ENCODE results near the gene GLI1. TPM values are rescaled to one million over a fixed set of nuclear protein-coding genes. Genes with fewer than 3 reads are reported as not detected.

GLI1 gene
- total RNA-seq, 1 donor from 2014 or later: 0.77 TPM

DNA sequence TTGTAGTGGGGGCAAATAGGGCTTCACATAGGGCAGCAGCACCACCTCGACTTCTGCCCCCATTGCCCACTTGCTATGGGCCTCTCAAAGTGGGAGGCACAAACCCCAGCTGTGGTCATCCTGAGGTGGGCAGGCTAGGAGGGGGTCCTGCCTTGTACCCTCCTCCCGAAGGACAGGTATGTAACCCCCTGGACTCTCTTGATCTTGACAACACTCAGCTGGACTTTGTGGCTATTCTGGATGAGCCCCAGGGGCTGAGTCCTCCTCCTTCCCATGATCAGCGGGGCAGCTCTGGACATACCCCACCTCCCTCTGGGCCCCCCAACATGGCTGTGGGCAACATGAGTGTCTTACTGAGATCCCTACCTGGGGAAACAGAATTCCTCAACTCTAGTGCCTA lies 12.1 kb downstream of the GLI1 start:
- DNase-seq (ENCODE audit: low spot score): no peak
- Mint-ChIP-seq H3K4me3 (ENCODE audit: unreplicated experiment) (no peak overlapping the region), H3K9me3 (ENCODE audit: unreplicated experiment) (no peaks in the 10 kb centered on the region), H3K4me1 (ENCODE audit: unreplicated experiment) (peaks cover 27% of the 10 kb centered on the region), H3K36me3 (ENCODE audit: low read depth, unreplicated experiment) (peaks cover 39% of the 10 kb centered on the region), H3K27ac (ENCODE audit: unreplicated experiment) (no peak overlapping the region), H3K27me3 (ENCODE audit: unreplicated experiment) (peaks cover 16% of the 10 kb centered on the region)
- TF ChIP-seq, protein P1, sequence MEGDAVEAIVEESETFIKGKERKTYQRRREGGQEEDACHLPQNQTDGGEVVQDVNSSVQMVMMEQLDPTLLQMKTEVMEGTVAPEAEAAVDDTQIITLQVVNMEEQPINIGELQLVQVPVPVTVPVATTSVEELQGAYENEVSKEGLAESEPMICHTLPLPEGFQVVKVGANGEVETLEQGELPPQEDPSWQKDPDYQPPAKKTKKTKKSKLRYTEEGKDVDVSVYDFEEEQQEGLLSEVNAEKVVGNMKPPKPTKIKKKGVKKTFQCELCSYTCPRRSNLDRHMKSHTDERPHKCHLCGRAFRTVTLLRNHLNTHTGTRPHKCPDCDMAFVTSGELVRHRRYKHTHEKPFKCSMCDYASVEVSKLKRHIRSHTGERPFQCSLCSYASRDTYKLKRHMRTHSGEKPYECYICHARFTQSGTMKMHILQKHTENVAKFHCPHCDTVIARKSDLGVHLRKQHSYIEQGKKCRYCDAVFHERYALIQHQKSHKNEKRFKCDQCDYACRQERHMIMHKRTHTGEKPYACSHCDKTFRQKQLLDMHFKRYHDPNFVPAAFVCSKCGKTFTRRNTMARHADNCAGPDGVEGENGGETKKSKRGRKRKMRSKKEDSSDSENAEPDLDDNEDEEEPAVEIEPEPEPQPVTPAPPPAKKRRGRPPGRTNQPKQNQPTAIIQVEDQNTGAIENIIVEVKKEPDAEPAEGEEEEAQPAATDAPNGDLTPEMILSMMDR (IDR thresholded peaks at IDR 0.05; ENCODE audit: unreplicated experiment): no peak

DNA sequence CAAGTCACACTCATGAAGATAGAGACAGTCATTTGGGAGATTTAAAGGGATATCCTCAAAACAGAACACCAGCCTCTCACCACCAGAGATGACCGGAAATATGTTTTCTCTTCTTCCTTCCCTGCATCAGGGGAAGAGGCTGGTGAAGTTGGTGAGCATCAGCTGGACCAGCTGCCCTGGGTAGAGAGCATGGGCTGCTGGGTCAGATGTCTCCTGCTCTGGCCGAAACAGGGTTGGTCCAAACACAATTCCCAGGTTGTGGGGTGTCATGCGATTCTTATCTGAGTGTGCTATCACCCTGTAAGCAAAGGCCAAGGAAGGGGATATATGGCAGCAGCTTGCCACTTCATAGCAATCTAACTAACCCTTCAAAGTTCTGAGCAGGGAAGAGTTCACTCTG lies 12.8 kb downstream of the GLI1 start:
- no peak for DNase-seq (ENCODE audit: low spot score)
- Mint-ChIP-seq H3K27ac (ENCODE audit: unreplicated experiment) (no peak overlapping the region), H3K27me3 (ENCODE audit: unreplicated experiment) (peaks cover 20% of the 10 kb centered on the region), H3K4me3 (ENCODE audit: unreplicated experiment) (no peak overlapping the region), H3K4me1 (ENCODE audit: unreplicated experiment) (peaks cover 29% of the 10 kb centered on the region), H3K9me3 (ENCODE audit: unreplicated experiment) (no peaks in the 10 kb centered on the region), H3K36me3 (ENCODE audit: low read depth, unreplicated experiment) (peaks cover 36% of the 10 kb centered on the region)
- TF ChIP-seq, protein P1 (IDR thresholded peaks at IDR 0.05; ENCODE audit: unreplicated experiment): no peak

DNA sequence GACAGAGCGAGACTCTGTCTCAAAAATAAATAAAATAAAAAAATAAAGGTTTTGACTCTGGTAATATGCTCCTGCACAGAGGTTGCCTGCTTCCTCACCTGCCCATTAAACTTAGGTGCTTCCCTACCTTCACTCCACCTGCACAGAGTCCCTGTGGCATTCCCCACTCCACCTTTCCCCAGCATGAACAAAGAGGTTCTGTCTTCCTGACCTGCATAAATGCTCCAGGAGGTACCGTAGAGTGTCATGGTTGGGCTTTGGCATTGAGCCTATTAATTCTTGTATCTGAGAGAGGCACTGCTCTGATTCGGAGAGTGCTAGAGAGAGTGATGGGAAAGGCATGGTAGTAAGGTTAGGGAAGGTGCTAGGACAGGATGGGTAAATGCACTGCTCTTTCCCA lies 13.8 kb downstream of the GLI1 start:
- H3K27me3 Mint-ChIP-seq (ENCODE audit: unreplicated experiment): peaks cover 21% of the 10 kb centered on the region
- H3K4me1 Mint-ChIP-seq (ENCODE audit: unreplicated experiment): peaks cover 31% of the 10 kb centered on the region
- no peaks in the 10 kb centered on the region for H3K9me3 Mint-ChIP-seq (ENCODE audit: unreplicated experiment)
- no peak overlapping the region for H3K4me3 Mint-ChIP-seq (ENCODE audit: unreplicated experiment)
- H3K36me3 Mint-ChIP-seq (ENCODE audit: low read depth, unreplicated experiment): peaks cover 27% of the 10 kb centered on the region
- no peak for DNase-seq (ENCODE audit: low spot score)
- H3K27ac Mint-ChIP-seq (ENCODE audit: unreplicated experiment): no peak overlapping the region
- TF ChIP-seq, protein P1 (IDR thresholded peaks at IDR 0.05; ENCODE audit: unreplicated experiment): no peak

DNA sequence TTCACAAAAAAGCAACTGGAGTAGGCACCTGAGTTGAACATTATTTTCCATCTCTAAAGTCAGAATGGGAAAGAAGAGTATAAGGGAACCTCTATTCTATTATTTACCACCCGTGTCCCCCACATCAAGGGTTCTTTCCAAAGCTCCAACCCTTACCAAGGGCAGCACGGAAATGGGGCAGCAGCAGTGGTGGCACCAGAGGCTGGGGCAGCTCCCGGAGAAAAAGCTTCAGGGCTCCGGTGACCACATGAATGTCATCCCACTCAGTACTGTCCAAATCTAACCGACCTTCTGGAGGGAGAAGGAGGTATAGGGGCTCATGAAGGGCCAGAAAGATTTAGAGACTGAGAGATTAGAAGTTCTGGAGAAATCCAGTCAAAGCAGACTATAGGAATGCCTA lies 14.3 kb downstream of the GLI1 start:
- peaks cover 26% of the 10 kb centered on the region for H3K36me3 Mint-ChIP-seq (ENCODE audit: low read depth, unreplicated experiment)
- H3K4me1 Mint-ChIP-seq (ENCODE audit: unreplicated experiment): peaks cover 35% of the 10 kb centered on the region
- peak overlapping the region; percentile 85 for H3K4me3 Mint-ChIP-seq (ENCODE audit: unreplicated experiment)
- H3K9me3 Mint-ChIP-seq (ENCODE audit: unreplicated experiment): no peaks in the 10 kb centered on the region
- H3K27me3 Mint-ChIP-seq (ENCODE audit: unreplicated experiment): peaks cover 23% of the 10 kb centered on the region
- DNase-seq (ENCODE audit: low spot score): no peak
- peak overlapping the region; percentile 55 for H3K27ac Mint-ChIP-seq (ENCODE audit: unreplicated experiment)
- TF ChIP-seq, protein P1 (IDR thresholded peaks at IDR 0.05; ENCODE audit: unreplicated experiment): no peak

DNA sequence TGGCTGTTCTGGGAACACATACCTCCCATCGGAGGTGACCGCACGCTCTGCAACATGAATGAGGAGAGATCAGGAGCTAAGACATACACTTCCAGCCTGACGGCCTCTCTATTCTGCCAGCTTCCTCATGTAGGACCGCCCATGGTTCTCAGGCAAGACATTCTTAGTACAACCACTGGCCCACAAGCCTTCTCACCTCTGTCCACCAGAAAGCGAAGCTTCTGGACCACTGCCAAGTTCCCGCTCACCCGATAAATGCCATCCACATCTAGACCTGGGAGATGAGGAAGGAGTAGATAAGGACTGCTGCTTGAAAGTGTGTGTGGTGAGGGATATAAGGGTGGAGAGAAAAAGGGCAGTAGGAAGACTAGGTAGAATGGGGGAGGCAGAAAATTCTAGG lies 14.8 kb downstream of the GLI1 start:
- H3K27ac Mint-ChIP-seq (ENCODE audit: unreplicated experiment): peak overlapping the region; percentile 55
- H3K4me1 Mint-ChIP-seq (ENCODE audit: unreplicated experiment): peaks cover 41% of the 10 kb centered on the region
- no peak for DNase-seq (ENCODE audit: low spot score)
- H3K9me3 Mint-ChIP-seq (ENCODE audit: unreplicated experiment): no peaks in the 10 kb centered on the region
- H3K36me3 Mint-ChIP-seq (ENCODE audit: low read depth, unreplicated experiment): peaks cover 28% of the 10 kb centered on the region
- TF ChIP-seq, protein P1 (IDR thresholded peaks at IDR 0.05; ENCODE audit: unreplicated experiment): no peak
- peaks cover 24% of the 10 kb centered on the region for H3K27me3 Mint-ChIP-seq (ENCODE audit: unreplicated experiment)
- peak overlapping the region; percentile 85 for H3K4me3 Mint-ChIP-seq (ENCODE audit: unreplicated experiment)

Data from endothelial cell (in vitro differentiated cells).